ENCODE data around the gene ACRBP. TPM values are rescaled to one million over a fixed set of nuclear protein-coding genes. Genes with fewer than 3 reads are reported as not detected.

Gene ACRBP
- total RNA-seq, 4 donors from 2014 or later = 0.30 to 2.4 (median 2.0) TPM

- Histone ChIP-seq H3K9me3 (no peaks in the 10 kb centered on the region), H3K27me3 (peaks cover 0 to 7% of the 10 kb centered on the region in 2 donors), H3K27ac (no peak overlapping the region), H3K36me3 (no peaks in the 10 kb centered on the region), H3K4me1 (peaks cover 0 to 8% (median 3%) of the 10 kb centered on the region in 4 donors), H3K4me3 (no peak overlapping the region)
- TF ChIP-seq CTCF (IDR thresholded peaks at IDR 0.05) (no peak), POLR2A (IDR thresholded peaks at IDR 0.05) (no peak), EP300 (IDR thresholded peaks at IDR 0.05) (no peak)
- WGBS, 2 donors = 76 to 78% methylated on average over 8 of the region's 8 CpGs
- no peak for DNase-seq (ENCODE audit: low spot score in 2 of 2)
These were observed 20.5 kb downstream of the ACRBP start for GRCh38 chr12:6626654-6627283.

GRCh38 chr12:6620885-6621274 is 26.4 kb downstream of the ACRBP start:
- H3K27me3 ChIP-seq = peaks cover 0 to 14% of the 10 kb centered on the region in 2 donors
- WGBS, 2 donors = 78 to 83% methylated on average over 29 of the region's 29 CpGs
- H3K9me3 ChIP-seq = no peaks in the 10 kb centered on the region
- no peak overlapping the region for H3K27ac ChIP-seq
- TF ChIP-seq EP300 (IDR thresholded peaks at IDR 0.05) = no peak
- TF ChIP-seq CTCF (IDR thresholded peaks at IDR 0.05) = no peak
- no peaks in the 10 kb centered on the region for H3K36me3 ChIP-seq
- DNase-seq (ENCODE audit: low spot score in 2 of 2) = no peak
- peaks cover 0 to 7% (median 0%) of the 10 kb centered on the region in 4 donors for H3K4me1 ChIP-seq
- H3K4me3 ChIP-seq = no peak overlapping the region

GRCh38 chr12:6620137-6620884 is 26.9 kb downstream of the ACRBP start:
- H3K36me3 ChIP-seq = no peaks in the 10 kb centered on the region
- TF ChIP-seq CTCF (IDR thresholded peaks at IDR 0.05) = peak; percentile 21 to 69 (median 43)
- TF ChIP-seq EP300 (IDR thresholded peaks at IDR 0.05) = no peak
- peak overlapping the region in 2 of 4 donors; percentile 9 to 22 for H3K4me3 ChIP-seq
- H3K9me3 ChIP-seq = no peaks in the 10 kb centered on the region
- WGBS, 2 donors = 29 to 35% methylated on average over 39 to 68 of the region's 88 CpGs
- H3K4me1 ChIP-seq = peaks cover 0 to 7% (median 0%) of the 10 kb centered on the region in 4 donors
- no peak for DNase-seq (ENCODE audit: low spot score in 2 of 2)
- H3K27me3 ChIP-seq = peaks cover 0 to 14% of the 10 kb centered on the region in 2 donors
- no peak overlapping the region for H3K27ac ChIP-seq

- Histone ChIP-seq H3K36me3 (no peaks in the 10 kb centered on the region), H3K27ac (no peak overlapping the region), H3K27me3 (peaks cover 0 to 14% of the 10 kb centered on the region in 2 donors), H3K9me3 (no peaks in the 10 kb centered on the region), H3K4me1 (peaks cover 0 to 17% (median 5%) of the 10 kb centered on the region in 4 donors), H3K4me3 (no peak overlapping the region)
- 59 to 83% methylated on average over 5 of the region's 5 CpGs for WGBS, 2 donors
- no peak for DNase-seq (ENCODE audit: low spot score in 2 of 2)
- no peak for TF ChIP-seq EP300 (IDR thresholded peaks at IDR 0.05)
- no peak for TF ChIP-seq POLR2A (IDR thresholded peaks at IDR 0.05)
- TF ChIP-seq CTCF (IDR thresholded peaks at IDR 0.05) = no peak
These were observed 28.6 kb downstream of the ACRBP start for GRCh38 chr12:6618483-6619225.

Measured in tibial nerve (tissue), 4 donors.